ENCODE data around the gene DDX51.

The DDX51 gene

DNA sequence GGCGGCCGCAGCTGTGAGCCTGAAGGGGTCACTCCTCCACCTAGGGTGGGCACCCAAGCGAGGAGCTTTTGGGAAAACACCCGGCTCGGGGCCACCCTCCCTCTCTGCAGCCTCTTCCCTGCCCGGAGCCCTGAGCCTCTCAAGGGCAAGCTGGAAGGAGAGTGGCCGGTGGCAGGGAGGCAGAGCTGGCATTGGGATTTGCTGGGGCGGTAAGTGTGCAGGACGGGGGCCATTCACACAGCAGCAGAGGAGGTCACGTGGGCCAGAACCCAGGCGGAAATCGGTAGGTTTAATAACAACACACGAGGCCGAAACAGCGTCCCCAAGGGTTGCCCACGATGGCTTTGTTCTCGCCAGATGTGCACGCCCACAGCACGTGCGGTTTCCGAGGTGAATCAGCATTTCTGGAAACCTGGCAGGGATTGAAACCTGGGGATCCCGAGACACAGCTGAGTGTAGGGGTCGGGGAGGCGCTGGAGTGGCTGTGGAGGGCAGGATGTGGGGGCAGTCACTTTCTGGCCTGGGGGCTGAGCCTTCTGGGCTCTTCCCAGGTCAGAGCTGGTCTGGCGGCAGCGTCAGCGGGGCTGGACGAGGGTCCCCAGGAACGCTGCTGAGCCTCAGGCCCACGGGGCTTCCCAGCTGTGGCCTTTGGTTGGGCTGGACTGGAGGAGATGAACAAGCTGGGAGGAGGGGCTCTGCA lies 23.6 kb upstream of the DDX51 start:
- DNase-seq (ENCODE audit: low read depth), result no peak

DNA sequence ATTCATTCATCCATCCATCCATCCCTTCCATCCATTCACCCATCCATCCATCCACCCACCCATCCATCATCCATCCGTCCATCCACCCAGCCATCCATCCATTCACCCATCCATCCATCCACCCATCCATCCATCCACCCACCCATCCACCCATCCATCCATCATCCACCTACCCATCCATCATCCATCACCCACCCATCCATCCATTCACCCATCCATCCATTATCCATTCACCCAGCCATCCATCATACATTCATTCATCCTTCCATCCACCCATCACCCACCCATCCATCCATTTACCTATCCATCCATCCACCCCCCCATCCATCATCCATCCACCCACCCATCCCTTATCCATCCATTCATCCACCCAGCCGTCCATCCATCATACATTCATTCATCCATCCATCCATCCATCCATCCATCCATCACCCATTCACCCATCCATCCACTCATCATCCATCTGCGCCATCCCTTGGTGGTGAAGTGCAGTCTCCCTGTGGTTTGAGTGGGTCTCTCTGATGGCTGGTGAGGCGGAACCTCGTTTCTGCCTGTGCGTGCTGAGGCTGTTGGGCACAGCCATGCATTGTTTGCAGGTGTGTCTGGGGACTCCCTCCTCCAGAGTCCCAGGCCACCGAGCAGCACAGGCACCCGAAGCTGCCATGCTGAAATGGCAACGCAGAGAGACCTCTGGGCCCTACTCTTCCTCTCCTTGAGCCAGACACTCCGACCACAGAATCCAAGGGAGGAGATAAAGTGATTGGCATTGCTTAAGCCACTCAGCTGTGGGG lies 22.9 kb upstream of the DDX51 start:
- DNase-seq (ENCODE audit: low read depth), result no peak

- DNase-seq (ENCODE audit: low read depth), result no peak
Measured at GRCh38 chr12:132166093-132166492, 22.0 kb upstream of the DDX51 start.

DNA sequence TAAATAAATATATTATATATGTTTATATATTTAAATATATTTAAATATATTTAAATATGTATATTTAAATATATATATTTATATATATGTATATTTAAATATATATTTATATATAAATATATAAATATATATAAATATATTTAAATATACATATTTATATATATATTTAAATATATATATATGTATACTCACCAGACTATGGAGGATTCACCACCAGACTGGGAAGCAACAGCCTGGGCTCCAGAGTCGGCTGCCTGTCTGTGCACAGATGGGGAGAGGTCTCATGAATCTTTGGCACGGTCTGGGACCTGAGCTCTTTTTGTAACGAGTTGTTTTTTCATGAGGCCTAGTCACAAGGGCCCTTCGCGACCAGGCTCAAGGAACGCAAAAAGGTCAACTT lies 21.5 kb upstream of the DDX51 start:
- no peak for DNase-seq (ENCODE audit: low read depth)

DNA sequence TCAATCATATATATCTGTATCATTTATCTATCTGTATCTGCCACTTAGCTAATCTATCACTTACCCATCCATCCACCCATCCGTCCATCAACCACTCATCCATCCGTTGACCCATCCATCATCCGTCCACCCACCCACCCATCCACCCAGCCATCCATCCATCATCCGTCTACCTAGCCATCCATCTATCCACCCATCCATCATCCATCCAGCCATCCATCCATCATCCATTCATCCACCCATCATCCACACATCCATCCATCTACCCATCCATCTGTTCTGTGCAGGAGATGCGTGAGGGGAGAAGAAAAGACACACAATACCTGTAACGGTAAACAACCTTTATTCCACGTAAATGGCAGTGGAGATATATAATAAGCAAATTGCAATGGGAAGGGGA lies 20.3 kb upstream of the DDX51 start:
- DNase-seq (ENCODE audit: low read depth), result no peak

DNA sequence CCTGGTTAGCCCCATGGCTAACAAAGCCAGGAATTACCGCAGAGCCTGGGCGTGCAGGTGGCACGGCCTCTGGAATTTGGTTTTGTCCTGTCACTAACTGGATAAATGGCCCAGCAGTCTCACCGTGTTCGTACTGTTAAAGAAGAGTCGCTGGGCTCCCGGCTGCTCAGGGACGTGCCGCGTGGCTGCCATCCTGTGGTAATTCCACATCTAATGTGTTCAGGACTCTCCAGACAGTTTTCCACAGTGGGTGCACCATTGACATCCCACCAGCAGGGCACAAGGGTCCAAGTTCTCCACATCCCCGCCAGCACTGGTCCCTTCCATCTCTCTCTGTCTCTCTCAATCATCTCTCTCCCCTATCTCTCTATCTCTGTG lies 19.8 kb upstream of the DDX51 start:
- DNase-seq (ENCODE audit: low read depth), result no peak

- no peak for DNase-seq (ENCODE audit: low read depth)
Measured at GRCh38 chr12:132163041-132163910, 19.2 kb upstream of the DDX51 start.

- peak; percentile 86 for DNase-seq (ENCODE audit: low read depth)
Measured at GRCh38 chr12:132162508-132163031, 18.5 kb upstream of the DDX51 start.

DNA sequence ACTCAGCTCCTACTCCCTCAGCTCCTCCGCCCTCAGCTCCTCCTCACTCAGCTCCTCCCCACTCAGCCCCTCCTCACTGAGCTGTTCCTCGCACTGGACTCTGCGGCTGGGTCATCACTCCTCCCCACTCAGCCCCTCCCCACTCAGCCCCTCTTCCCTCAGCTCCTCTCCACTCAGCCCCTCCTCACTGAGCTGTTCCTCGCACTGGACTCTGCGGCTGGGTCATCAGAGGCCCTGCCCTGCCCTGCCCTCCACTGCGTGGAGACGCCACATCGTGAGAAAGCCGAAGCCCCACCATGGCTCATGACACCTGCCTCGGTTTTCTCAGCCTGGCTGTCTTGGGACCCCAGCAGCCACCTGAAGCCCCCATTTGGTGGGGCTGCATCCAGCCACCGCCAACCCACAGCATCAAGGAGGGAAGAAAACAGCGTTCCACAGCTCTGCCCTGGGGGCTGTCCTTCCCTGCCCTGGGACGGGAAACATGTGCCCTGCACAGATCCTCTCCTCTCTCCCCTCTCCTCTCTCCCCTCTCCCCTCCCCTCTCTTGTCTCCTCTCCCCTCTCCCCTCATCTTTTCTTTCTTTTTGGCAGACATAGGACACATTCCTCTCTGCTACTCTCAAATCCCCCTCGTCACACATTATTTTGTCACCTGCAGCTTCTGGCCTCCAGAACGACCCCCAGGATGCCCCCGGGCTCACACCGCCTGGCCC lies 17.8 kb upstream of the DDX51 start:
- DNase-seq (ENCODE audit: low read depth), result no peak

GRCh38 chr12:132161036-132161781 lies 17.1 kb upstream of the DDX51 start:
- peak; percentile 65 for DNase-seq (ENCODE audit: low read depth)

GRCh38 chr12:132160601-132161035 lies 16.5 kb upstream of the DDX51 start:
- no peak for DNase-seq (ENCODE audit: low read depth)

DNA sequence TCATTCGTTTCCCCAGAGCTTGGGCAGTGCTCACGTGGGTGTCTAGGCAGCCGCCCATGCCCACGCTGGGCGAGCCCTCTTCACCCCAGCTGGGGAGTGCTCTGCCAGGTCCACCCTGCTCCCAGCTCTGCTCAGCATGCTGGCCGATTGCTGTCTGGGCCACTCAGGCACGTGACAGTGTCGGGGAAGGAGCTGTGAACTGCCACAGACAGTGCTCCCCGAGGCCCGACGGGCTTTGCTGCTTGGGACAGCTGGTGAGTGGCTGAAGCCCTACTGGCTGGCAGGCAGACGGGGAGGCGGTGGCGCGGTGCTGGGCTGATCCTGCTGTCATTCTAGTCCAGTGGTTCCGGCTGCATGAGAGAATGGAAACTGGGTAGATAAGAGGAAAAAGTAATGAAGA lies 15.9 kb upstream of the DDX51 start:
- no peak for DNase-seq (ENCODE audit: low read depth)

GRCh38 chr12:132159555-132160003 lies 15.5 kb upstream of the DDX51 start:
- no peak for DNase-seq (ENCODE audit: low read depth)

DNA sequence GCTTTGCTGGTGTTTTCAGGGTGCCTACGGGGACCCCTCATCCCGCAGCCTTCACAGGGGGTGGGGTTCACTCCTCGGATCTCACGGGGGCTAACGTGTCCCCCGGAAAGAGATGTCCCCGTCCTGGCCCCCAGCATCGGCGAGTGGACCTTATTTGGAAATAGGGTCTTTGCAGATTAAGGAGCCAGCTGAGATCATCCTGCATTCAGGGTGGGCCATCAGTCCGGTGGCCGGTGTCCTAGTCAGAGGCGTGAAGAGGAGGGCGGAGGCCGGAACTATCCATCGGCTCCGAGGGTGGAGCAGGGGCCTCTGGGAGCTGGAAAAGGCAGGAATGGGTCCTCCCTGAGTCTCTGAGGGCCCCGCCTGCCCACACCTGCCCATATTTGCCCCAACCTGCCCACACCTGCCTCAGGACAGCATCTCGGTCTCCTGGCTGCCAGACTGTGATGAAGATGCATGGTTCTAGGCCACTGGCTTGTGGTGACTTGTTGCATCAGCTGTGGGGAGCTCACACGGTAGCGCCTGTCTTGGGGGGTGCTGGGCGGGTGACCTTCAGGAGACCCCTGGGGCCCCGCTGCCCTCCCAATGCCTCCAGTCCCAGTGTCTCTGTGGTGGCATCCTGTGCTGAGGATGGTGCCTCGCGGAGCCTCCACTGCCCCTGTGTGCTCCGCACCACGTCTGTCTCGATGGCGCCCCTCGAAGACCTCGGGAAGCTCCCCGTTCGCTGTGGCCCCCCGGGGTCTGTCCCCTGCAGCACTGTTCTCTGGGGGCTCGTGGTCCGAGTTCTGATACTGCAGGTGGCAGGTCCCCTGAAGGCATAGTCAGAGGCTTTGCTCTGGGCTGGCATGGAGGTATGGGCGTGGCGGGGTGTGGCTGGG lies 14.8 kb upstream of the DDX51 start:
- DNase-seq (ENCODE audit: low read depth), result no peak

GRCh38 chr12:132157733-132158409 lies 13.8 kb upstream of the DDX51 start:
- no peak for DNase-seq (ENCODE audit: low read depth)

DNA sequence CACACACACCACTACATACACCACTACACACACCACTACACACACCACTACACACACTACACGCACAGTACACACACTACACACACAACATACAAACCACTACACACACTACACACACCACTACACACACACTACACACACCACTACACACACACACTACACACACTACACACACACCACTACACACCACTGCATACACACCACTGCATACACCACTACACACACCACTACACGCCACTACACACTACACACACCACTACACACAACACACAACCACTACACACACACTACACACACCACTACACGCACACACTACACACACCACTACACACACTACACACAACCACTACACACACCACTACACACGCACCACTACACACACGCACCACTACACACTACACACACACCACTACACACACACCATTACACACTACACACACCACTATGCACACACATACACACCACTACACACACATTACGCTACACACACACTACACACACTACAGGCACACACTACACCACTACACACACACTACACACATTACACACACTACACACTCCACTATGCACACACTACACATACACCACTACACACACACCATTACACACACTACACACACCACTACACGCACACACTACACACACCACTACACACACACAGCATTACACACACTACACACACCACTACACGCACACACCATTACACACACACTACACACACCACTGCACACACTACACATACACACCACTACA lies 12.6 kb upstream of the DDX51 start:
- no peak for DNase-seq (ENCODE audit: low read depth)

- no peak for DNase-seq (ENCODE audit: low read depth)
Measured at GRCh38 chr12:132155771-132156572, 11.9 kb upstream of the DDX51 start.

All from fibroblast of gingiva (primary cell).